T-helper 22 cell (primary cell): ENCODE results near the gene DPEP2.
"Not testable (repeated sequence)": the region's sequence is repeated elsewhere in the genome, so short reads cannot be mapped to it uniquely, and the experiment has no call there.

Source experiments
- DNase-seq: peaks from one replicate; pipeline ENCODE4 v3.0.0-alpha.2; 2020; ENCODE audit warnings: low read depth

DPEP2 gene

GRCh38 chr16:67954421-67955196 is 44.7 kb downstream of the DPEP2 start:
- no peak for DNase-seq

GRCh38 chr16:67953641-67954375 is 45.5 kb downstream of the DPEP2 start:
- DNase-seq: no peak

GRCh38 chr16:67951485-67951884 is 47.8 kb downstream of the DPEP2 start:
- DNase-seq: no peak

- DNase-seq: no peak
These were observed 48.9 kb downstream of the DPEP2 start for GRCh38 chr16:67950335-67950843.

GRCh38 chr16:67949645-67950044 is 49.6 kb downstream of the DPEP2 start:
- no peak for DNase-seq

GRCh38 chr16:67948015-67948414 is 51.3 kb downstream of the DPEP2 start:
- DNase-seq: no peak

- no peak for DNase-seq
These were observed 52.2 kb downstream of the DPEP2 start for GRCh38 chr16:67946966-67947558.

GRCh38 chr16:67946128-67946569 is 53.1 kb downstream of the DPEP2 start:
- DNase-seq: no peak

- DNase-seq: no peak
These were observed 53.8 kb downstream of the DPEP2 start for GRCh38 chr16:67945392-67945933.

GRCh38 chr16:67944690-67945391 is 54.4 kb downstream of the DPEP2 start:
- DNase-seq: no peak

GRCh38 chr16:67943619-67944504 is 55.4 kb downstream of the DPEP2 start, which contains the start of gene LCAT:
TSS of gene LCAT (minus strand) at chr16:67944120. CDS start at chr16:67944101, 19 bp downstream.
- DNase-seq: no peak

- DNase-seq: no peak
These were observed 56.0 kb downstream of the DPEP2 start for GRCh38 chr16:67943256-67943618.

GRCh38 chr16:67942510-67943255 is 56.6 kb downstream of the DPEP2 start:
- no peak for DNase-seq

GRCh38 chr16:67942200-67942509 is 57.1 kb downstream of the DPEP2 start:
- no peak for DNase-seq

GRCh38 chr16:67941469-67942199 is 57.6 kb downstream of the DPEP2 start:
- DNase-seq: no peak

- DNase-seq: no peak
These were observed 58.7 kb downstream of the DPEP2 start for GRCh38 chr16:67940446-67941089.

- no peak for DNase-seq
These were observed 59.5 kb downstream of the DPEP2 start for GRCh38 chr16:67939507-67940445.

- not testable (repeated sequence) for DNase-seq
These were observed 61.6 kb downstream of the DPEP2 start for GRCh38 chr16:67937713-67938112.
